HepG2 (cell line): ENCODE results near the gene TNS1. TPM values are rescaled to one million over a fixed set of nuclear protein-coding genes. Genes with fewer than 3 reads are reported as not detected.

Experiments
- BCL6 ChIP-seq: IDR thresholded peaks from 2 replicates; pipeline ENCODE4 v1.6.1; 2016; ENCODE audit warnings: missing genetic modification reagents, missing compliant biosample characterization
- CREB3 ChIP-seq: sonication (generic); formaldehyde crosslinking; IDR thresholded peaks from 2 replicates; pipeline ENCODE4 v1.5.0; 2020; ENCODE audit warnings: missing genetic modification reagents
- HDAC6 ChIP-seq: fragments of 200-600 bp; sonication (generic); IDR thresholded peaks from 2 replicates; pipeline ENCODE4 v1.7.0; 2017; ENCODE audit warnings: mild to moderate bottlenecking, antibody characterized with exemption, low read length, low read depth
- HMGXB3 ChIP-seq: sonication (generic); formaldehyde crosslinking; IDR thresholded peaks from 2 replicates; pipeline ENCODE4 v1.4.0; 2020; ENCODE audit warnings: missing genetic modification reagents, borderline replicate concordance
- HOMEZ ChIP-seq: IDR thresholded peaks from 2 replicates; pipeline ENCODE4 v1.6.1; 2016; ENCODE audit warnings: low read depth
- HOXD1 ChIP-seq: sonication (generic); formaldehyde crosslinking; IDR thresholded peaks from 2 replicates; pipeline ENCODE4 v1.5.0; 2020; ENCODE audit warnings: missing genetic modification reagents
- NFAT5 ChIP-seq: sonication (generic); formaldehyde crosslinking; IDR thresholded peaks from 2 replicates; pipeline ENCODE4 v1.4.0; 2020; ENCODE audit warnings: missing genetic modification reagents
- NR3C1 ChIP-seq: sonication (generic); formaldehyde crosslinking; IDR thresholded peaks from 2 replicates; pipeline ENCODE4 v1.4.0; 2020; ENCODE audit warnings: missing genetic modification reagents
- RBFOX2 ChIP-seq: fragments of 200-400 bp; formaldehyde crosslinking; IDR thresholded peaks from 2 replicates; pipeline ENCODE4 v1.6.1; 2017; ENCODE audit warnings: low read depth, mild to moderate bottlenecking, low read length
- RFX5 ChIP-seq: IDR thresholded peaks from 2 replicates; pipeline ENCODE4 v1.6.1; 2011; ENCODE audit warnings: low read depth, low read length, improper control_type of control experiment
- SMAD1 ChIP-seq: sonication (generic); formaldehyde crosslinking; IDR thresholded peaks from 2 replicates; pipeline ENCODE4 v1.4.0; 2020; ENCODE audit warnings: missing genetic modification reagents, low read depth, mild to moderate bottlenecking, borderline replicate concordance
- SNAPC2 ChIP-seq: sonication (generic); formaldehyde crosslinking; IDR thresholded peaks from 2 replicates; pipeline ENCODE4 v1.8.1; 2022; ENCODE audit warnings: mild to moderate bottlenecking, missing genetic modification reagents
- ZNF232 ChIP-seq: sonication (generic); formaldehyde crosslinking; IDR thresholded peaks from 2 replicates; pipeline ENCODE4 v1.4.0; 2020; ENCODE audit warnings: missing genetic modification reagents, borderline replicate concordance
- ZNF282 ChIP-seq: fragments of 450-650 bp; IDR thresholded peaks from 2 replicates; pipeline ENCODE4 v1.6.1; 2018; ENCODE audit not compliant: partially characterized antibody
- ZNF549 ChIP-seq: sonication (generic); formaldehyde crosslinking; IDR thresholded peaks from 2 replicates; pipeline ENCODE4 v1.5.0; 2020; ENCODE audit warnings: missing genetic modification reagents
- ZNF775 ChIP-seq: sonication (generic); formaldehyde crosslinking; IDR thresholded peaks from 2 replicates; pipeline ENCODE4 v1.4.0; 2020; ENCODE audit warnings: missing genetic modification reagents, mild to moderate bottlenecking, moderate library complexity, borderline replicate concordance
- ZNF792 ChIP-seq: IDR thresholded peaks from 2 replicates; pipeline ENCODE4 v1.6.1; 2016
- polyA plus RNA-seq, 8 experiments: library from polyadenylated mRNA; depleted of rRNA in 3 of 8; stranded (reverse) in 7 of 8; unstranded in 1 of 8; fragments of >200 nt; fragmentation: Illumina TruSeq in 4 of 8; extraction: Trizol in 4 of 8; gene quantifications; 2 replicates each; pipeline versions ENCODE4 v1.2.1 to v1.2.3, GENCODE V29; 2011 to 2016; ENCODE audit warnings: low read depth in 4 of 8, missing spikeins in 1 of 8, mixed read lengths in 1 of 8; ENCODE audit not compliant: insufficient read depth in 1 of 8
- total RNA-seq, 5 experiments: library from RNA; depleted of rRNA; stranded (reverse); fragments of >200 nt; fragmentation: Illumina TruSeq; extraction: Trizol; gene quantifications; 2 replicates each; pipeline ENCODE4 v1.2.3, GENCODE V29; 2016; ENCODE audit warnings: low read depth in 1 of 5

The TNS1 gene
- total and polyA plus RNA-seq, 2 of the 13 experiments (the other 11 are each of a cell fraction or from before 2014, with no cell fraction given), result 1.9 to 118 TPM

GRCh38 chr2:217943446-217944321, 59.1 kb downstream of the TNS1 start (continued):
- TF ChIP-seq HMGXB3 (0 out of 2 replicates have a peak, but pooled peaks have one; percentile 20), NFAT5 (peak; percentile 69; the same call in 1 of the 2 replicates), ZNF549 (CRISPR knock-in tag) (no peak), RFX5 (no peak), HDAC6 (no peak), ZNF775 (CRISPR knock-in tag) (peak; percentile 65; the same call in 1 of the 2 replicates), NR3C1 (CRISPR knock-in tag) (no peak), HOMEZ (peak; percentile 66; the same call in 1 of the 2 replicates), ZNF282 (no peak), HOXD1 (CRISPR knock-in tag) (peak; percentile 80; the same call in 1 of the 2 replicates), SNAPC2 (no peak), RBFOX2 (peak; percentile 64), BCL6 (CRISPR knock-in tag) (peak; percentile 64; the same call in 1 of the 2 replicates), CREB3 (0 out of 2 replicates have a peak, but pooled peaks have one; percentile 64), SMAD1 (CRISPR knock-in tag) (peak; percentile 90; the same call in 1 of the 2 replicates), ZNF792 (CRISPR knock-in tag) (peak; percentile 84; the same call in 1 of the 2 replicates), ZNF232 (CRISPR knock-in tag) (peak; percentile 63; the same call in 1 of the 2 replicates)
